Measurements from ENCODE around the gene AGAP9. TPM values are rescaled to one million over a fixed set of nuclear protein-coding genes. Genes with fewer than 3 reads are reported as not detected.
"Not testable (repeated sequence)": the region's sequence is repeated elsewhere in the genome, so short reads cannot be mapped to it uniquely, and the experiment has no call there.

AGAP9 gene
- total RNA-seq, 3 donors from 2014 or later (not counting 1 experiment from before 2014, with no cell fraction given) = 4.6 to 11.1 (median 8.7) TPM

GRCh38 chr10:47462577-47463358 lies 60.7 kb downstream of the AGAP9 start:
- H3K36me3 ChIP-seq (ENCODE audit: control insufficient read depth, insufficient read depth, low read length); H3K9me3 Mint-ChIP-seq; intact Hi-C loops (cut with micrococcal nuclease); H3K4me1 Mint-ChIP-seq; ATAC-seq; H3K4me1 ChIP-seq (ENCODE audit: control insufficient read depth, insufficient read depth, low read length); H3K27me3 ChIP-seq (ENCODE audit: control insufficient read depth, insufficient read depth, low read length); DNase-seq; H3K4me3 Mint-ChIP-seq; H3K9me3 ChIP-seq (ENCODE audit: control insufficient read depth, insufficient read depth, low read length); H3K27me3 Mint-ChIP-seq (ENCODE audit: low read depth in 2 of 2); H3K4me3 ChIP-seq (ENCODE audit: low read length); H3K27ac ChIP-seq (ENCODE audit: low read length); H3K36me3 Mint-ChIP-seq; H3K27ac Mint-ChIP-seq: not testable (repeated sequence)
- WGBS (ENCODE audit: insufficient coverage) = no CpG with 5 or more reads among the region's 9 CpGs

GRCh38 chr10:47461261-47461687 lies 62.2 kb downstream of the AGAP9 start:
- H3K9me3 ChIP-seq (ENCODE audit: control insufficient read depth, insufficient read depth, low read length); H3K36me3 Mint-ChIP-seq; H3K9me3 Mint-ChIP-seq; H3K27ac ChIP-seq (ENCODE audit: low read length); DNase-seq; H3K27ac Mint-ChIP-seq; H3K4me1 ChIP-seq (ENCODE audit: control insufficient read depth, insufficient read depth, low read length); H3K36me3 ChIP-seq (ENCODE audit: control insufficient read depth, insufficient read depth, low read length); H3K27me3 Mint-ChIP-seq (ENCODE audit: low read depth in 2 of 2); intact Hi-C loops (cut with micrococcal nuclease); H3K4me3 ChIP-seq (ENCODE audit: low read length); H3K4me3 Mint-ChIP-seq; H3K27me3 ChIP-seq (ENCODE audit: control insufficient read depth, insufficient read depth, low read length); H3K4me1 Mint-ChIP-seq: not testable (repeated sequence)
- 0% methylated on average over 8 of the region's 37 CpGs for WGBS (ENCODE audit: insufficient coverage)
- peak in 2 of 3 donors; percentile 26 to 69 for ATAC-seq

- WGBS (ENCODE audit: insufficient coverage) = 85% methylated on average over 2 of the region's 4 CpGs
- peaks cover 0 to under 1% of the 10 kb centered on the region in 2 donors for H3K27me3 Mint-ChIP-seq (ENCODE audit: low read depth in 2 of 2)
- H3K36me3 Mint-ChIP-seq = no peaks in the 10 kb centered on the region
- H3K9me3 Mint-ChIP-seq = no peaks in the 10 kb centered on the region
- ATAC-seq (no peak), DNase-seq (no peak)
- H3K4me1 Mint-ChIP-seq = no peaks in the 10 kb centered on the region
- H3K27ac Mint-ChIP-seq = no peak overlapping the region
- no peaks in the 10 kb centered on the region for H3K4me1 ChIP-seq (ENCODE audit: control insufficient read depth, insufficient read depth, low read length)
- H3K27ac ChIP-seq (ENCODE audit: low read length) = no peak overlapping the region
- intact Hi-C loops (cut with micrococcal nuclease) = no loop called here
- TF ChIP-seq CTCF (IDR thresholded peaks at IDR 0.05) = no peak
- no peaks in the 10 kb centered on the region for H3K9me3 ChIP-seq (ENCODE audit: control insufficient read depth, insufficient read depth, low read length)
- H3K27me3 ChIP-seq (ENCODE audit: control insufficient read depth, insufficient read depth, low read length) = no peaks in the 10 kb centered on the region
- no peak overlapping the region for H3K4me3 Mint-ChIP-seq
- no peak overlapping the region for H3K4me3 ChIP-seq (ENCODE audit: low read length)
- no peaks in the 10 kb centered on the region for H3K36me3 ChIP-seq (ENCODE audit: control insufficient read depth, insufficient read depth, low read length)
Measured at GRCh38 chr10:47458466-47459154, 64.8 kb downstream of the AGAP9 start.

- WGBS (ENCODE audit: insufficient coverage) = 78% methylated on average over 1 of the region's 1 CpG
- Mint-ChIP-seq H3K36me3 (no peaks in the 10 kb centered on the region), H3K4me3 (no peak overlapping the region), H3K27ac (no peak overlapping the region), H3K27me3 (ENCODE audit: low read depth in 2 of 2) (peaks cover 0 to 3% of the 10 kb centered on the region in 2 donors), H3K9me3 (no peaks in the 10 kb centered on the region), H3K4me1 (no peaks in the 10 kb centered on the region)
- intact Hi-C loops (cut with micrococcal nuclease) = no loop called here
- Histone ChIP-seq H3K4me3 (ENCODE audit: low read length) (no peak overlapping the region), H3K4me1 (ENCODE audit: control insufficient read depth, insufficient read depth, low read length) (no peaks in the 10 kb centered on the region), H3K27me3 (ENCODE audit: control insufficient read depth, insufficient read depth, low read length) (no peaks in the 10 kb centered on the region), H3K27ac (ENCODE audit: low read length) (no peak overlapping the region), H3K9me3 (ENCODE audit: control insufficient read depth, insufficient read depth, low read length) (no peaks in the 10 kb centered on the region), H3K36me3 (ENCODE audit: control insufficient read depth, insufficient read depth, low read length) (no peaks in the 10 kb centered on the region)
- ATAC-seq = no peak
- no peak for DNase-seq
- TF ChIP-seq CTCF (IDR thresholded peaks at IDR 0.05) = no peak
Measured at GRCh38 chr10:47457826-47458225, 65.6 kb downstream of the AGAP9 start.

All from natural killer cell (primary cell).